Hepatocyte (in vitro differentiated cells): ENCODE measurements around the gene PPM1G.
"Not testable (repeated sequence)": the region's sequence is repeated elsewhere in the genome, so short reads cannot be mapped to it uniquely, and the experiment has no call there.

Experiments
- EZH2 ChIP-seq: fragments of 200-600 bp; sonication (generic); IDR thresholded peaks from 2 replicates; pipeline ENCODE4 v1.6.1; 2016; ENCODE audit warnings: antibody characterized with exemption, mild to moderate bottlenecking, borderline replicate concordance
- EZH2phosphoT487 ChIP-seq: fragments of 200-600 bp; sonication (generic); IDR thresholded peaks from one replicate; pipeline ENCODE4 v1.6.1; 2018; ENCODE audit warnings: antibody characterized with exemption, mild to moderate bottlenecking, low read depth, moderate library complexity; ENCODE audit not compliant: unreplicated experiment, severe bottlenecking
- TF ChIP-seq, protein P1 (sequence below): fragments of 200-600 bp; sonication (generic); IDR thresholded peaks from 2 replicates; pipeline ENCODE4 v1.5.1; 2016; ENCODE audit warnings: antibody characterized with exemption, mild to moderate bottlenecking; ENCODE audit not compliant: poor library complexity

DNA sequence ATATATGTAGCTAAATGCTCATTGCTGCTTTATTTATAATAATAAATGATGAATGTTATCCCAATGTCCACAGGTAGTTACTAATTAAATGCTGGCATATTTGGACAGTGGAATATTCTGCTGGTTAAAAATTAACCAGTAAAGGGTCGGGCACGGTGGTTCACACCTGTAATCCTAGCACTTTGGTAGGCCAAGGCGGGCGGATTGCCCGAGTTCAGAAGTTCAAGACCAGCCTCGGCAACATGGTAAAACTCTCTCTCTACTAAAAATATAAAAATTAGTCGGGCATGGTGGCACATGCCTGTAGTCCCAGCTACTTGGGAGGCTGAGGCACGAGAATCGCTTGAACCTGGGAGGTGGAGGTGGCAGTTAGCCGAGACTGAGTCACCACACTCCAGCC, 15.6 kb upstream of the PPM1G start:
- TF ChIP-seq, protein P1, sequence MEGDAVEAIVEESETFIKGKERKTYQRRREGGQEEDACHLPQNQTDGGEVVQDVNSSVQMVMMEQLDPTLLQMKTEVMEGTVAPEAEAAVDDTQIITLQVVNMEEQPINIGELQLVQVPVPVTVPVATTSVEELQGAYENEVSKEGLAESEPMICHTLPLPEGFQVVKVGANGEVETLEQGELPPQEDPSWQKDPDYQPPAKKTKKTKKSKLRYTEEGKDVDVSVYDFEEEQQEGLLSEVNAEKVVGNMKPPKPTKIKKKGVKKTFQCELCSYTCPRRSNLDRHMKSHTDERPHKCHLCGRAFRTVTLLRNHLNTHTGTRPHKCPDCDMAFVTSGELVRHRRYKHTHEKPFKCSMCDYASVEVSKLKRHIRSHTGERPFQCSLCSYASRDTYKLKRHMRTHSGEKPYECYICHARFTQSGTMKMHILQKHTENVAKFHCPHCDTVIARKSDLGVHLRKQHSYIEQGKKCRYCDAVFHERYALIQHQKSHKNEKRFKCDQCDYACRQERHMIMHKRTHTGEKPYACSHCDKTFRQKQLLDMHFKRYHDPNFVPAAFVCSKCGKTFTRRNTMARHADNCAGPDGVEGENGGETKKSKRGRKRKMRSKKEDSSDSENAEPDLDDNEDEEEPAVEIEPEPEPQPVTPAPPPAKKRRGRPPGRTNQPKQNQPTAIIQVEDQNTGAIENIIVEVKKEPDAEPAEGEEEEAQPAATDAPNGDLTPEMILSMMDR, result not testable (repeated sequence)
- TF ChIP-seq EZH2, EZH2phosphoT487: not testable (repeated sequence)
